ENCODE measurements around the gene SLC9A1.

DNA sequence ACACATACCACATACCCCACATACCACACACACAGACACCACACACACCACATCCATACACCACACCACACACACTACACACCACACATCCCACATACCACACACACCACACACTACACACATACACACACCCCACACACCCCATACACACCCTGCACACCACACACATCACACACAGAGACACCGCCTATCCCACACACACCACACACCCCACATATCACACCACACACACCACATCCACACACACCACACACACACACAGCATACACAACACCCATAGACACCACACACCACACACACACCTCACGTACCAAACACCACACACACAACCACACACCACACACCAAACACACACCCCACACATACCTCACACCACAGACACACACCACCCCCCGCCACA, 68.3 kb downstream of the SLC9A1 start:
- no peak for TF ChIP-seq POLR2A (IDR thresholded peaks at IDR 0.05)
- TF ChIP-seq, protein P1, sequence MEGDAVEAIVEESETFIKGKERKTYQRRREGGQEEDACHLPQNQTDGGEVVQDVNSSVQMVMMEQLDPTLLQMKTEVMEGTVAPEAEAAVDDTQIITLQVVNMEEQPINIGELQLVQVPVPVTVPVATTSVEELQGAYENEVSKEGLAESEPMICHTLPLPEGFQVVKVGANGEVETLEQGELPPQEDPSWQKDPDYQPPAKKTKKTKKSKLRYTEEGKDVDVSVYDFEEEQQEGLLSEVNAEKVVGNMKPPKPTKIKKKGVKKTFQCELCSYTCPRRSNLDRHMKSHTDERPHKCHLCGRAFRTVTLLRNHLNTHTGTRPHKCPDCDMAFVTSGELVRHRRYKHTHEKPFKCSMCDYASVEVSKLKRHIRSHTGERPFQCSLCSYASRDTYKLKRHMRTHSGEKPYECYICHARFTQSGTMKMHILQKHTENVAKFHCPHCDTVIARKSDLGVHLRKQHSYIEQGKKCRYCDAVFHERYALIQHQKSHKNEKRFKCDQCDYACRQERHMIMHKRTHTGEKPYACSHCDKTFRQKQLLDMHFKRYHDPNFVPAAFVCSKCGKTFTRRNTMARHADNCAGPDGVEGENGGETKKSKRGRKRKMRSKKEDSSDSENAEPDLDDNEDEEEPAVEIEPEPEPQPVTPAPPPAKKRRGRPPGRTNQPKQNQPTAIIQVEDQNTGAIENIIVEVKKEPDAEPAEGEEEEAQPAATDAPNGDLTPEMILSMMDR (IDR thresholded peaks at IDR 0.05), result peak in 1 of 7 experiments; percentile 5
